ENCODE results near the gene PAQR3.

DNA sequence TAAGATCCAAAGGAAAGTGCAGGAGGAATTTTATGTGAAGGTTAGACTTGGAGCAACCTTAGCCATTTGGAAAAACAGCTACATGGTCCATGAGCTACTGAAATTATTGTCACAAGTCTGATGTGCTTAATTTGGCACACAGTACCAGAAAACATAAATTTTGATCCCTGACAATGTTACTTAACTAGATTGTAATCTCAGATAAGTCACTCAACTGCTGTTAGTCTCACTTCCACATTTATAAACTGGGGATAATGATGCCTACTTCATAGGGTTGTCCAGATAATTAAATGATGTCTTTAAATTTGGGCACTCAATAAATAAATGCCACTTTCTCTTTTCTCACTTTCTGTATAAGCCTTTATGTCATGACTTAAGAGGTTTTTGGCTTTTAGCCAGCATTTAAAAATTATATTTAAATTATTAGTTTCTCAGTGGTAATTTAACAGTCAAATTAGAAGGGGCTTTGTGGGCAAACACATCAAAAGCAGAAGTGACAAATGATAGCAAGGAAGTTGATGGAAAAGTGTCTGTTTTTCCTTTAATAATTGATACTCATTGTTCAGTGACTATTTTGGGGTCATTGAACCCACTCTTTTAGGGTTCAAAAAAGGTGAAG is 58.3 kb downstream of the PAQR3 start:
- TF ChIP-seq, protein P1, sequence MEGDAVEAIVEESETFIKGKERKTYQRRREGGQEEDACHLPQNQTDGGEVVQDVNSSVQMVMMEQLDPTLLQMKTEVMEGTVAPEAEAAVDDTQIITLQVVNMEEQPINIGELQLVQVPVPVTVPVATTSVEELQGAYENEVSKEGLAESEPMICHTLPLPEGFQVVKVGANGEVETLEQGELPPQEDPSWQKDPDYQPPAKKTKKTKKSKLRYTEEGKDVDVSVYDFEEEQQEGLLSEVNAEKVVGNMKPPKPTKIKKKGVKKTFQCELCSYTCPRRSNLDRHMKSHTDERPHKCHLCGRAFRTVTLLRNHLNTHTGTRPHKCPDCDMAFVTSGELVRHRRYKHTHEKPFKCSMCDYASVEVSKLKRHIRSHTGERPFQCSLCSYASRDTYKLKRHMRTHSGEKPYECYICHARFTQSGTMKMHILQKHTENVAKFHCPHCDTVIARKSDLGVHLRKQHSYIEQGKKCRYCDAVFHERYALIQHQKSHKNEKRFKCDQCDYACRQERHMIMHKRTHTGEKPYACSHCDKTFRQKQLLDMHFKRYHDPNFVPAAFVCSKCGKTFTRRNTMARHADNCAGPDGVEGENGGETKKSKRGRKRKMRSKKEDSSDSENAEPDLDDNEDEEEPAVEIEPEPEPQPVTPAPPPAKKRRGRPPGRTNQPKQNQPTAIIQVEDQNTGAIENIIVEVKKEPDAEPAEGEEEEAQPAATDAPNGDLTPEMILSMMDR (IDR thresholded peaks at IDR 0.05), result no peak
- TF ChIP-seq POLR2A (IDR thresholded peaks at IDR 0.05), result no peak
